ENCODE measurements around the gene OSBPL1A.

OSBPL1A gene

DNA sequence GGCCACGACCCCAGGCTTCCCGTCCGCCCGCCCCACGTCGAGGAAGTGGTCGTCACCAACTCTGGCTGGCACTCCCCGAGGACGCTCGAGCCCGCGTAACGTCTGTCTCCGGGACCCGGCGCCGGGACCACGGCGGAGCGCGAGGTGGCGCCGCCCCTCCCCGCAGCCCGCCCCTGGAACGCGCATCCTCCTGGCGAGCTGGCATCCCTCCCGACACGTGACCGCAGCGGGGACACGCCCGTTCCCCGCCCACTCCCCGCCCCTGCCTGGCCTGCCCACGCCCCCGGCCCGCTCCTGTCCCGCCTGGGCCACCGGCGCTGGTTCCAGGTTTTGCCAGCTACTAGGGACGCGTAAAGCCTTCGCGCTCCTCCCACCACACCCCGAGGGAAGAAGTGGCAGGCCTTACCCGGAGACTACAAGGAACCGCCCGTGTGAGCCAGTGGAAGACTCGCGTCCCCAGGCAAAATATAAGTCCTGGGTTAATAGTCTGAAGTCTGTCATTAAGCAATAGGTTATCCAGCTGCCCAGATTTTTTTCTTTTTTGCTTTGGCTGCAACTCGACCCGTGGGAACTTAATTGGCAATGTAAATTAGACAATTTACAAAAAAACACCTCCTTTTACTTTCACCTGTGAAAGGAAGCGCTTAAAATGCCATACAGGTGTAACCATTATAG is at the start of gene OSBPL1A:
Gene OSBPL1A (minus strand): TSS at position 131 of the 675 bp plus-strand sequence. CDS start 20,291 bp downstream, outside the sequence.
- peak; percentile 77 for DNase-seq (ENCODE audit: low read depth)

- no peak for DNase-seq (ENCODE audit: low read depth)
These were observed 49.4 kb upstream of the OSBPL1A start for GRCh38 chr18:24446953-24447538.

- no peak for DNase-seq (ENCODE audit: low read depth)
These were observed 48.8 kb upstream of the OSBPL1A start for GRCh38 chr18:24446453-24446852.

DNA sequence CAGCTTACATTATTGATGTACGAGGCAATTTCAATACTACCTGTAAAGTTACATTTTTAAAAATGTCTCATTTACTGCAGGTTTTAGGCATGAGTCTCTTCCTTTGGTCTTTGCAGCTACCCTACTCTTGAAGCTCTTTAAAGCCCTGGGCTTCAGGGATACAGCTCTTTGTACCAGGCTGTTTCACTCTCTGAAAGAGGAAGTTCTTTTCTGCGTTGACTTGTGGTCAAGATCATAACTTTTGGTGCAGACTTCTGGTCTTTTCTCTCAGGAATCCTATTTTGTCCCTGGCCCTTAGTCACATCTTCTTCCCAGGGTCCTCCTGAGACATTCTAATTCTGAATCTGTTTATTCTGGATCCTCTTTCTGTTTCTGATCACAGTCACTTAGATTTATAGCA is 46.2 kb upstream of the OSBPL1A start:
- no peak for DNase-seq (ENCODE audit: low read depth)

GRCh38 chr18:24436939-24437338 is 39.3 kb upstream of the OSBPL1A start:
- no peak for DNase-seq (ENCODE audit: low read depth)

GRCh38 chr18:24432618-24433017 is 35.0 kb upstream of the OSBPL1A start:
- no peak for DNase-seq (ENCODE audit: low read depth)

GRCh38 chr18:24429188-24429587 is 31.6 kb upstream of the OSBPL1A start:
- DNase-seq (ENCODE audit: low read depth): no peak

GRCh38 chr18:24428709-24429108 is 31.1 kb upstream of the OSBPL1A start:
- no peak for DNase-seq (ENCODE audit: low read depth)

DNA sequence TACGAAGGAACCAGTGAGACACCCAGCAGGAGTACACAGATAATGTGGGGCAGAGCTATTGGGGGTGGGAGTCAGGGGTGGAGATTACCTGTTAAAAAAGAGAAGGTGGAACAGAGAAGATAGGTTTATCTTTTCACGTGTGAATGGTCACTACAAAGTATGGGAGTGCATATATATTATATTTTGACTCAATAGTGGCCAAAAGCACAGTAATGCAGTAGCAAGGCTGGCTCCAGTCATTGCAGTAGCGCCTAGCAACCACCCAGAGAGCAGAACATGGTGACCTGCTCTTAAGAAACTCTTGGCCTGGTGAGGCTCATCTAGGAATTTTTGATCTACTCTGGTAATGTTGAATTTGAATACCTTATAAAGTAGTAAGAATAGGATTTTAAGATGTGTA is 29.9 kb upstream of the OSBPL1A start:
- no peak for DNase-seq (ENCODE audit: low read depth)

GRCh38 chr18:24426398-24427294 is 29.0 kb upstream of the OSBPL1A start, which contains the start of gene IMPACT:
IMPACT (plus strand) TSS chr18:24426670; CDS start chr18:24426757, 87 bp downstream.
- DNase-seq (ENCODE audit: low read depth): peak; percentile 69

DNA sequence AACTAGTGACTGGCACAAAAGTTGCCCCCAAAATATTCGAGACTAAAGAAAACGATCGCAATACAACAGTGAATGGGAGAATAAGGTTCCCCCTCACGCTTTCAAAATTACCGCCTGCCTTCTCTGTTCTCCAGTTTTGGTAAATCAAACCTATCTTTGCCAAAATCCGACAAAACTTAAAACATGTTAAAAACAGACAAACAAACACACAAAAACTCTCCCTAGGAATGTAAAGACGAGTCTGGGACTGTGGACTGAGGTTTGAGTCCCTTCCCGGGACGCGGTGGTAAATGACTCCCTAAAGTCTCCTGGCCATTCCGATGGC is 28.4 kb upstream of the OSBPL1A start:
- DNase-seq (ENCODE audit: low read depth): no peak

DNA sequence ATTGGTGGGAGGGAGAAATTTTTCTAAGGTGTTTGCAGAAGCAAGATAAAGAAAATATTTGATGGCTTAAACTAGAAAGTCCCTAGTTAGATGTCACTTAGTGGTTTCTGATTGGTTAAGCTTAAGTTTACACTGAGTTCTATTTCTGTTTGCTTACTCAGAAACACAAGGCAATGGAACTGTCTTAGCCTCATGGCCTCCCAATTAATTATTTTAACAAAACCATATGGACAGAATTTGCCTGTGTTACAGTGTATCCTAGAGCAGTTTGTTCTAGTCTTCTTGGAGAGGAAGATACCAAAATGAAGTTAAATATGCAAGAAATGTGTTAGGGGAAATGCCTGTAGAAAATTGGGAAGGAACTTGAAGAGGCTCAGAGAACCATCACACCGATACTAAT is 24.2 kb upstream of the OSBPL1A start:
- no peak for DNase-seq (ENCODE audit: low read depth)

DNA sequence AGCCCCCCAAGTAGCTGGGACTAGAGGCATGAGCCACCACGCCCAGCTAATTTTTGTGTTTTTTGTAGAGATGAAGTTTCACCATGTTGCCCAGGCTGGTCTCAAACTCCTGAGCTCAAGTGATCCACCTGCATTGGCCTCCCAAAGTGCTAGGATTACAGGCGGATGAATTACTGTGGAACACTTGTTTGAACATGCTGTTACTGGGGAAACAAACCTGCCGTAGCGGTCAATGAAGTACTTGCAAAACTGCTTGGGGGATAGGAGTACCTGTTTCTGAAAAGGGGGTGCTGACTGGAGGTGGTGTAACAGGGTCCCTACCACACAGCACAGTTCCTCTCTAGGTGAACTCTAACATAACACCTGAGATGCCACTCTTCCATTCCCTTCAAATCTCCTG is 22.9 kb upstream of the OSBPL1A start:
- DNase-seq (ENCODE audit: low read depth): no peak

- no peak for DNase-seq (ENCODE audit: low read depth)
These were observed 19.9 kb upstream of the OSBPL1A start for GRCh38 chr18:24417480-24417879.

DNA sequence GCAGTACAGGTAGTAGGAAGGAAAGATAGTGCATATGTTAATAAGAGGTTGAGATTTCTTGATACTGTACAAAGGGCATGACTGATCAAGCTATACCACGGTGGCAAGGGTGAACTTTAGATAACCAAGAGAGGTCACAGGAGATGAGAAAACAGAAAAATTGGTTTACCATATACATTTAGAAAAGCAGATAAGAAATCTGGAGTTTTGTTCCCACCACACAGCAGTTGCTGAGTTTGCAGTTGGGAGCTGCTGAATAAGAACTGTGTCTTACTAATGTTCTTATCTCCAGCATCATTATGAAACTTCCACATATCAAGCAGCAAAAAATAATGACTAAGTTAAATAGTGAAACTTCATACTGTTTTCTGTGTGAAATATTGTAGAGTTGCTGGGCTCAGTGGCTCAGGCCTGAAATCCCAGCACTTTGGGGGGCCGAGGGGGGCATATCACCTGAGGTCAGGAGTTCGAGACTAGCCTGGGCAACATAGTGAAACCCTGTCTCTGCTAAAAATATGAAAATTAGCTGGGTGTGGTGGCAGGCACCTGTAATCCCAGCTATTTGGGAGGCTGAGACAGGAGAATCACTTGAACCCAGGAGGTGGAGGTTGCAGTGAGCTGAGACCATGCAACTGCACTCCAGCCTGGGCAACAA is 16.9 kb upstream of the OSBPL1A start:
- no peak for DNase-seq (ENCODE audit: low read depth)

- DNase-seq (ENCODE audit: low read depth): no peak
These were observed 15.5 kb upstream of the OSBPL1A start for GRCh38 chr18:24413148-24413547.

- DNase-seq (ENCODE audit: low read depth): no peak
These were observed 10.9 kb upstream of the OSBPL1A start for GRCh38 chr18:24408496-24408895.

- DNase-seq (ENCODE audit: low read depth): no peak
These were observed 7.0 kb upstream of the OSBPL1A start for GRCh38 chr18:24404591-24404990.

GRCh38 chr18:24403076-24403475 is 5.5 kb upstream of the OSBPL1A start:
- DNase-seq (ENCODE audit: low read depth): no peak

- no peak for DNase-seq (ENCODE audit: low read depth)
These were observed 4.7 kb upstream of the OSBPL1A start for GRCh38 chr18:24402209-24402785.

- DNase-seq (ENCODE audit: low read depth): no peak
These were observed 3.0 kb upstream of the OSBPL1A start for GRCh38 chr18:24400587-24400986.

- DNase-seq (ENCODE audit: low read depth): no peak
These were observed 916 bp upstream of the OSBPL1A start for GRCh38 chr18:24398540-24398939.

Data from CMK (cell line).